ENCODE data around the gene GLRX.
"Not testable (repeated sequence)": the region's sequence is repeated elsewhere in the genome, so short reads cannot be mapped to it uniquely, and the experiment has no call there.

The GLRX gene

GRCh38 chr5:95856501-95856981 lies 34.0 kb upstream of the GLRX start:
- no peak overlapping the region for H3K4me3 ChIP-seq (replicated peaks; ENCODE audit: insufficient read depth, low read length)
- no peaks in the 10 kb centered on the region for H3K27me3 ChIP-seq (ENCODE audit: insufficient read depth, poor library complexity, severe bottlenecking)
- no peak overlapping the region for H3K27ac ChIP-seq (replicated peaks)
- TF ChIP-seq SPI1 (IDR thresholded peaks at IDR 0.05; ENCODE audit: borderline replicate concordance, low read depth) (no peak), GABPA (IDR thresholded peaks at IDR 0.05; ENCODE audit: low read depth) (no peak), CTCF (IDR thresholded peaks at IDR 0.05; ENCODE audit: insufficient read depth, low read length) (no peak), POLR2AphosphoS5 (IDR thresholded peaks at IDR 0.05; ENCODE audit: low read depth) (no peak)
- TF ChIP-seq, protein P1, sequence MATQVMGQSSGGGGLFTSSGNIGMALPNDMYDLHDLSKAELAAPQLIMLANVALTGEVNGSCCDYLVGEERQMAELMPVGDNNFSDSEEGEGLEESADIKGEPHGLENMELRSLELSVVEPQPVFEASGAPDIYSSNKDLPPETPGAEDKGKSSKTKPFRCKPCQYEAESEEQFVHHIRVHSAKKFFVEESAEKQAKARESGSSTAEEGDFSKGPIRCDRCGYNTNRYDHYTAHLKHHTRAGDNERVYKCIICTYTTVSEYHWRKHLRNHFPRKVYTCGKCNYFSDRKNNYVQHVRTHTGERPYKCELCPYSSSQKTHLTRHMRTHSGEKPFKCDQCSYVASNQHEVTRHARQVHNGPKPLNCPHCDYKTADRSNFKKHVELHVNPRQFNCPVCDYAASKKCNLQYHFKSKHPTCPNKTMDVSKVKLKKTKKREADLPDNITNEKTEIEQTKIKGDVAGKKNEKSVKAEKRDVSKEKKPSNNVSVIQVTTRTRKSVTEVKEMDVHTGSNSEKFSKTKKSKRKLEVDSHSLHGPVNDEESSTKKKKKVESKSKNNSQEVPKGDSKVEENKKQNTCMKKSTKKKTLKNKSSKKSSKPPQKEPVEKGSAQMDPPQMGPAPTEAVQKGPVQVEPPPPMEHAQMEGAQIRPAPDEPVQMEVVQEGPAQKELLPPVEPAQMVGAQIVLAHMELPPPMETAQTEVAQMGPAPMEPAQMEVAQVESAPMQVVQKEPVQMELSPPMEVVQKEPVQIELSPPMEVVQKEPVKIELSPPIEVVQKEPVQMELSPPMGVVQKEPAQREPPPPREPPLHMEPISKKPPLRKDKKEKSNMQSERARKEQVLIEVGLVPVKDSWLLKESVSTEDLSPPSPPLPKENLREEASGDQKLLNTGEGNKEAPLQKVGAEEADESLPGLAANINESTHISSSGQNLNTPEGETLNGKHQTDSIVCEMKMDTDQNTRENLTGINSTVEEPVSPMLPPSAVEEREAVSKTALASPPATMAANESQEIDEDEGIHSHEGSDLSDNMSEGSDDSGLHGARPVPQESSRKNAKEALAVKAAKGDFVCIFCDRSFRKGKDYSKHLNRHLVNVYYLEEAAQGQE (IDR thresholded peaks at IDR 0.05; ENCODE audit: insufficient replicate concordance, low read depth): no peak
- DNase-seq (ENCODE audit: low read depth in 1 of 2, low spot score in 1 of 2): no peak

- no peak for TF ChIP-seq POLR2AphosphoS5 (IDR thresholded peaks at IDR 0.05; ENCODE audit: low read depth)
- TF ChIP-seq CTCF (IDR thresholded peaks at IDR 0.05; ENCODE audit: insufficient read depth, low read length): no peak
- no peak for TF ChIP-seq SPI1 (IDR thresholded peaks at IDR 0.05; ENCODE audit: borderline replicate concordance, low read depth)
- TF ChIP-seq, protein P1 (IDR thresholded peaks at IDR 0.05; ENCODE audit: insufficient replicate concordance, low read depth): no peak
- Histone ChIP-seq H3K27me3 (ENCODE audit: insufficient read depth, poor library complexity, severe bottlenecking) (no peaks in the 10 kb centered on the region), H3K27ac (replicated peaks) (no peak overlapping the region), H3K4me3 (replicated peaks; ENCODE audit: insufficient read depth, low read length) (no peak overlapping the region)
- DNase-seq (ENCODE audit: low read depth in 1 of 2, low spot score in 1 of 2): no peak
Observed at GRCh38 chr5:95853490-95853889, 31.0 kb upstream of the GLRX start.

DNA sequence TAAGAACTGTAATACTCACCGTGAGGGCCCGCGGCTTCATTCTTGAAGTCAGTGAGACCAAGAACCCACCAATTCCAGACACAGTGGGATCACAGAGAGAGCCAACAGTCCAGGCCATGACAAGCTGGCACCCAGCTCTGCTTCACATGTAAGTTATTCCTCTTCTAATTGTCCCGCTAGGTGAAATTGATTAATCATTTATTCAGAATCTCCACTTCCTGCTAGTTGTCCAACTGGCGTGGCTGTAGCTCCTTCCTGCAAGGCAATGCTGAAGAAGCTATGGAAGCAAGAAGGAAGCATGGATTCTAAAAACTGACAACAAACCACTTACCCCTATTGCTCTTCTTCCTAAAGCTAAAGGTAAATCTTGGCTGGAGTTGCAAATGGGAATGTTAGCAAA lies 30.0 kb upstream of the GLRX start:
- no peak for DNase-seq (ENCODE audit: low read depth in 1 of 2, low spot score in 1 of 2)
- Histone ChIP-seq H3K4me3 (replicated peaks; ENCODE audit: insufficient read depth, low read length) (no peak overlapping the region), H3K27ac (replicated peaks) (no peak overlapping the region), H3K27me3 (ENCODE audit: insufficient read depth, poor library complexity, severe bottlenecking) (no peaks in the 10 kb centered on the region)
- no peak for TF ChIP-seq SPI1 (IDR thresholded peaks at IDR 0.05; ENCODE audit: borderline replicate concordance, low read depth)
- TF ChIP-seq POLR2AphosphoS5 (IDR thresholded peaks at IDR 0.05; ENCODE audit: low read depth): no peak
- no peak for TF ChIP-seq GABPA (IDR thresholded peaks at IDR 0.05; ENCODE audit: low read depth)
- TF ChIP-seq CTCF (IDR thresholded peaks at IDR 0.05; ENCODE audit: insufficient read depth, low read length): no peak
- TF ChIP-seq, protein P1 (IDR thresholded peaks at IDR 0.05; ENCODE audit: insufficient replicate concordance, low read depth): no peak

DNA sequence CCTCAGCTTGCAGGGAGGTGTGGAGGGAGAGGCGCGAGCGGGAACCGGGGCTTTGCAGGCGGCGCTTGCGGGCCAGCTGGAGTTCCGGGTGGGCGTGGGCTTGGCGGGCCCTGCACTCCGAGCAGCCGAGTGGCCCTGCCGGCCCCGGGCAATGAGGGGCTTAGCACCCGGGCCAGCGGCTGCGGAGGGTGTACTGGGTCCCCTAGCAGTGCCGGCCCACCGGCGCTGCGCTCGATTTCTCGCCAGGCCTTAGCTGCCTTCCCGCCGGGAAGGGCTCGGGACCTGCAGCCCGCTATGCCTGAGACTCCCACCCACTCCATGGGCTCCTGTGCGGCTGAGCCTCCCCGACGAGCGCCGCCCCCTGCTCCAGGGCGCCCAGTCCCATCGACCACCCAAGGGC lies 28.6 kb upstream of the GLRX start:
- not testable (repeated sequence) for H3K27ac ChIP-seq (replicated peaks); H3K4me3 ChIP-seq (replicated peaks; ENCODE audit: insufficient read depth, low read length); DNase-seq (ENCODE audit: low read depth in 1 of 2, low spot score in 1 of 2); H3K27me3 ChIP-seq (ENCODE audit: insufficient read depth, poor library complexity, severe bottlenecking)
